K562 (cell line): ENCODE data around the gene CAB39. TPM values are rescaled to one million over a fixed set of nuclear protein-coding genes. Genes with fewer than 3 reads are reported as not detected.

ENCODE experiments used
- EHMT2 ChIP-seq: fragments of 450-650 bp; IDR thresholded peaks from 2 replicates; pipeline ENCODE4 v1.6.1; 2018; ENCODE audit warnings: antibody characterized with exemption
- MCM7 ChIP-seq, 2 experiments: fragments of 450-650 bp; IDR thresholded peaks; 2 replicates each; pipeline ENCODE4 v1.6.1; 2016 to 2018
- NFYB ChIP-seq: IDR thresholded peaks from 2 replicates; pipeline ENCODE4 v1.6.1; 2011; ENCODE audit warnings: mild to moderate bottlenecking, moderate library complexity; ENCODE audit not compliant: insufficient read length; ENCODE audit errors: extremely low read depth
- NONO ChIP-seq, 2 experiments: fragments of 200-400 bp in 1 of 2; fragments of 450-650 bp in 1 of 2; formaldehyde crosslinking in 1 of 2; IDR thresholded peaks; 2 replicates each; pipeline ENCODE4 v1.6.1; 2017; ENCODE audit warnings: low read depth in 2 of 2, mild to moderate bottlenecking in 2 of 2, moderate library complexity in 2 of 2, low read length in 1 of 2
- POLR2AphosphoS5 ChIP-seq: IDR thresholded peaks from 2 replicates; pipeline ENCODE4 v1.6.1; 2011; ENCODE audit warnings: mild to moderate bottlenecking, low read depth, low read length, moderate library complexity; ENCODE audit not compliant: control insufficient read depth, insufficient read depth
- PRPF4 ChIP-seq: fragments of 200-400 bp; formaldehyde crosslinking; IDR thresholded peaks from one replicate; pipeline ENCODE4 v1.6.1; 2017; ENCODE audit warnings: low read length, low read depth, mild to moderate bottlenecking; ENCODE audit not compliant: insufficient read depth, poor library complexity, severe bottlenecking
- RBFOX2 ChIP-seq: fragments of 200-400 bp; formaldehyde crosslinking; IDR thresholded peaks from 2 replicates; pipeline ENCODE4 v1.6.1; 2017; ENCODE audit warnings: low read depth, mild to moderate bottlenecking, low read length, moderate library complexity
- SIX5 ChIP-seq, 2 experiments: IDR thresholded peaks; 2 replicates each; pipeline ENCODE4 v1.6.1; 2011; ENCODE audit warnings: low read length in 2 of 2, borderline replicate concordance in 1 of 2, low read depth in 1 of 2, mild to moderate bottlenecking in 1 of 2, moderate library complexity in 1 of 2; ENCODE audit not compliant: insufficient read depth in 1 of 2
- SRF ChIP-seq, 2 experiments: fragments of 250-450, 450-650 bp in 1 of 2; sonication (Bioruptor Pico) in 1 of 2; sonication (generic) in 1 of 2; formaldehyde crosslinking; IDR thresholded peaks; 2 replicates each; pipeline versions ENCODE4 v1.5.0 to v1.5.1; 2020 to 2022; ENCODE audit warnings: mild to moderate bottlenecking in 1 of 2, missing genetic modification reagents in 1 of 2
- TEAD4 ChIP-seq, 2 experiments: sonication (generic) in 1 of 2; formaldehyde crosslinking in 1 of 2; IDR thresholded peaks; 2 replicates each; pipeline versions ENCODE4 v1.6.1 to v1.8.0; 2012 to 2022; ENCODE audit warnings: borderline replicate concordance in 1 of 2, inconsistent platforms in 1 of 2, low read length in 1 of 2, mild to moderate bottlenecking in 1 of 2, missing genetic modification reagents in 1 of 2
- ZNF124 ChIP-seq: sonication (generic); formaldehyde crosslinking; IDR thresholded peaks from 2 replicates; pipeline ENCODE4 v1.8.1; 2022; ENCODE audit warnings: missing genetic modification reagents
- polyA plus RNA-seq, 8 experiments: library from polyadenylated mRNA; depleted of rRNA in 4 of 8; stranded (reverse) in 5 of 8; unstranded in 3 of 8; fragments of >200 nt; fragmentation: Nextera tagmentation in 2 of 8; fragmentation: Illumina TruSeq in 1 of 8; extraction: Ambion mirVana in 2 of 8; extraction: Trizol in 1 of 8; gene quantifications; 2 replicates each; pipeline versions ENCODE4 v1.2.1 to v1.2.3, GENCODE V29; 2011 to 2014; ENCODE audit warnings: inconsistent platforms in 1 of 8, missing spikeins in 1 of 8
- total RNA-seq, 7 experiments: library from RNA; depleted of rRNA in 6 of 7; stranded (reverse); fragments of >200 nt in 6 of 7; fragmentation: Illumina TruSeq in 2 of 7; extraction: Trizol in 2 of 7; gene quantifications; 2 replicates each; pipeline versions ENCODE4 v1.2.1 to v1.2.3, GENCODE V29; 2011 to 2021; ENCODE audit warnings: low replicate concordance in 1 of 7
- TF ChIP-seq, protein P1 (sequence below), 3 experiments: fragments of 200-800 bp in 1 of 3; sonication (Bioruptor generic) in 1 of 3; sonication (generic) in 1 of 3; formaldehyde crosslinking in 1 of 3; IDR thresholded peaks; 2 replicates each; pipeline versions ENCODE4 v1.6.1 to v1.8.0; 2016 to 2022; ENCODE audit warnings: mild to moderate bottlenecking in 2 of 3, missing compliant biosample characterization in 2 of 3, missing genetic modification characterization in 2 of 3, missing genetic modification reagents in 1 of 3
- TF ChIP-seq, protein P2 (sequence below): fragments of 450-650 bp; IDR thresholded peaks from 2 replicates; pipeline ENCODE4 v1.6.1; 2017; ENCODE audit warnings: antibody characterized with exemption
- TF ChIP-seq, protein P3 (sequence below): sonication (generic); formaldehyde crosslinking; IDR thresholded peaks from 2 replicates; pipeline ENCODE4 v1.9.0; 2022; ENCODE audit warnings: mild to moderate bottlenecking, missing genetic modification reagents
- TF ChIP-seq, protein P4 (sequence below): sonication (generic); formaldehyde crosslinking; IDR thresholded peaks from 2 replicates; pipeline ENCODE4 v1.8.0; 2022; ENCODE audit warnings: mild to moderate bottlenecking, missing genetic modification reagents
- TF ChIP-seq, protein P5 (sequence below), 2 experiments: fragments of 200-800 bp in 1 of 2; sonication (Bioruptor generic) in 1 of 2; sonication (generic) in 1 of 2; formaldehyde crosslinking in 1 of 2; IDR thresholded peaks in 1 of 2; conservative IDR thresholded peaks in 1 of 2; 2 replicates each; pipeline versions ENCODE4 v1.5.0 to v1.6.1; 2016 to 2020; ENCODE audit warnings: missing compliant biosample characterization in 1 of 2, missing genetic modification characterization in 1 of 2, missing genetic modification reagents in 1 of 2

The CAB39 gene
- total and polyA plus RNA-seq, 9 of the 15 experiments (the other 6 are each of a cell fraction or from before 2014, with no cell fraction given) = 27.2 to 94.4 (median 70.1) TPM

DNA sequence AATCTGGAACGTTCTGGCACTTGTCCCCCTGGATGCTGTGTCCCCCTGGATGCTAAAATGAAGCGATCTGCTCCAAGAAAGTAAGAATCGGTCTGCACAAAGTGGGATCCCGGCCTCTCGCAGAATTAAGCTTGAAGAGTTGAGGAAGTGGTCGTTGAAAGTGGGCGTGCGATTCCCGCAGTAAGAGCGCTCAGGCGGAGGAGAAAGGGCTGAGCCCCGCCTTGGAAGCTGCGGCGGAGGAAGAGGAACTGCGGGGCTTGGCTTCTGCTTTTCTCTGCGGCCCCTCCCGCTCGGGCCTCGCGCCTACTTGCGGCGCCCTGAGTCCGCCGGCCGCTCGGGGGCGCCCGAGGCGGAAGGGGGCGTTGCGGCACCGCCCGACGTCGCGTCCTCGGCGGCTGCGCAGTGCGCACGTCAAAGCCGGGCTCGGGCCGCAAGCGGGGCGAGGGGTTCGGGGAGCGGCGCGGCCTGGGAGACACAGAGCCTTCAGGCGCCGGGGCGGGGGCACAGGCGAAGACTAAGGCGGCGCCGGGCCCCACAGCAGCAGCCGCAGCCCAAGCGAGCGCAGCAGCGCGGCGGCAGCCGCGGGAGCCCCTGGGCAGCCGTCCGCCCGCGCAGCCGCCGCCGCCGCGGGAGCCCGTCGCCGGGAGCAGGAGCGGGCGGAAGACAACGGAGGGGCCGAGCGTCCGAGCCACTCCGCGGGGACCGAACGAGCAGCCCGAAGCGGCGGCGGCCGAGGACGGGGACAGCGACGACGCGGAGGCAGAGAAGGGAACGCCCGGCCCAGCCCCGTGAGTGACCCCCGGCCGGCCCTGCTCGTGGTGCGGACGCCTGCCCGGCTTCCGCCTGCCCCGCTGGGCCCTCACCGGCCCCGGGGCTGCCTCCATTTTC, at the start of gene CAB39 (continued):
- TF ChIP-seq RBFOX2 = peak; percentile 78
- TF ChIP-seq MCM7 (IDR thresholded peaks at IDR 0.05) = no peak
- no peak for TF ChIP-seq SRF (CRISPR knock-in tag; IDR thresholded peaks at IDR 0.05)
- TF ChIP-seq, protein P1, sequence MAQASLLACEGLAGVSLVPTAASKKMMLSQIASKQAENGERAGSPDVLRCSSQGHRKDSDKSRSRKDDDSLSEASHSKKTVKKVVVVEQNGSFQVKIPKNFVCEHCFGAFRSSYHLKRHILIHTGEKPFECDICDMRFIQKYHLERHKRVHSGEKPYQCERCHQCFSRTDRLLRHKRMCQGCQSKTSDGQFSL (CRISPR knock-in tag; IDR thresholded peaks at IDR 0.05) = no peak
- TF ChIP-seq, protein P1 (tag; IDR thresholded peaks at IDR 0.05) = no peak
- TF ChIP-seq PRPF4 = no peak
- TF ChIP-seq, protein P2, sequence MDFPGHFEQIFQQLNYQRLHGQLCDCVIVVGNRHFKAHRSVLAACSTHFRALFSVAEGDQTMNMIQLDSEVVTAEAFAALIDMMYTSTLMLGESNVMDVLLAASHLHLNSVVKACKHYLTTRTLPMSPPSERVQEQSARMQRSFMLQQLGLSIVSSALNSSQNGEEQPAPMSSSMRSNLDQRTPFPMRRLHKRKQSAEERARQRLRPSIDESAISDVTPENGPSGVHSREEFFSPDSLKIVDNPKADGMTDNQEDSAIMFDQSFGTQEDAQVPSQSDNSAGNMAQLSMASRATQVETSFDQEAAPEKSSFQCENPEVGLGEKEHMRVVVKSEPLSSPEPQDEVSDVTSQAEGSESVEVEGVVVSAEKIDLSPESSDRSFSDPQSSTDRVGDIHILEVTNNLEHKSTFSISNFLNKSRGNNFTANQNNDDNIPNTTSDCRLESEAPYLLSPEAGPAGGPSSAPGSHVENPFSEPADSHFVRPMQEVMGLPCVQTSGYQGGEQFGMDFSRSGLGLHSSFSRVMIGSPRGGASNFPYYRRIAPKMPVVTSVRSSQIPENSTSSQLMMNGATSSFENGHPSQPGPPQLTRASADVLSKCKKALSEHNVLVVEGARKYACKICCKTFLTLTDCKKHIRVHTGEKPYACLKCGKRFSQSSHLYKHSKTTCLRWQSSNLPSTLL = no peak
- no peak for TF ChIP-seq NFYB
- no peak for TF ChIP-seq EHMT2
- TF ChIP-seq POLR2AphosphoS5 = peak; percentile 73; the same call in 1 of the 2 replicates
- TF ChIP-seq TEAD4 (IDR thresholded peaks at IDR 0.05; ENCODE audit: low read length) = peak; percentile 6; the same call in 1 of the 2 replicates
- TF ChIP-seq TEAD4 (CRISPR knock-in tag; IDR thresholded peaks at IDR 0.05; ENCODE audit: borderline replicate concordance) = no peak
- TF ChIP-seq, protein P3, sequence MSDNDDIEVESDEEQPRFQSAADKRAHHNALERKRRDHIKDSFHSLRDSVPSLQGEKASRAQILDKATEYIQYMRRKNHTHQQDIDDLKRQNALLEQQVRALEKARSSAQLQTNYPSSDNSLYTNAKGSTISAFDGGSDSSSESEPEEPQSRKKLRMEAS (CRISPR knock-in tag) = no peak
- no peak for TF ChIP-seq ZNF124 (CRISPR knock-in tag)
- TF ChIP-seq SIX5 (IDR thresholded peaks at IDR 0.05; ENCODE audit: borderline replicate concordance in 1 of 2, insufficient read depth in 1 of 2, low read depth in 1 of 2, low read length in 2 of 2) = no peak
- TF ChIP-seq, protein P4, sequence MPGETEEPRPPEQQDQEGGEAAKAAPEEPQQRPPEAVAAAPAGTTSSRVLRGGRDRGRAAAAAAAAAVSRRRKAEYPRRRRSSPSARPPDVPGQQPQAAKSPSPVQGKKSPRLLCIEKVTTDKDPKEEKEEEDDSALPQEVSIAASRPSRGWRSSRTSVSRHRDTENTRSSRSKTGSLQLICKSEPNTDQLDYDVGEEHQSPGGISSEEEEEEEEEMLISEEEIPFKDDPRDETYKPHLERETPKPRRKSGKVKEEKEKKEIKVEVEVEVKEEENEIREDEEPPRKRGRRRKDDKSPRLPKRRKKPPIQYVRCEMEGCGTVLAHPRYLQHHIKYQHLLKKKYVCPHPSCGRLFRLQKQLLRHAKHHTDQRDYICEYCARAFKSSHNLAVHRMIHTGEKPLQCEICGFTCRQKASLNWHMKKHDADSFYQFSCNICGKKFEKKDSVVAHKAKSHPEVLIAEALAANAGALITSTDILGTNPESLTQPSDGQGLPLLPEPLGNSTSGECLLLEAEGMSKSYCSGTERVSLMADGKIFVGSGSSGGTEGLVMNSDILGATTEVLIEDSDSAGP (CRISPR knock-in tag) = no peak
- TF ChIP-seq, protein P5, sequence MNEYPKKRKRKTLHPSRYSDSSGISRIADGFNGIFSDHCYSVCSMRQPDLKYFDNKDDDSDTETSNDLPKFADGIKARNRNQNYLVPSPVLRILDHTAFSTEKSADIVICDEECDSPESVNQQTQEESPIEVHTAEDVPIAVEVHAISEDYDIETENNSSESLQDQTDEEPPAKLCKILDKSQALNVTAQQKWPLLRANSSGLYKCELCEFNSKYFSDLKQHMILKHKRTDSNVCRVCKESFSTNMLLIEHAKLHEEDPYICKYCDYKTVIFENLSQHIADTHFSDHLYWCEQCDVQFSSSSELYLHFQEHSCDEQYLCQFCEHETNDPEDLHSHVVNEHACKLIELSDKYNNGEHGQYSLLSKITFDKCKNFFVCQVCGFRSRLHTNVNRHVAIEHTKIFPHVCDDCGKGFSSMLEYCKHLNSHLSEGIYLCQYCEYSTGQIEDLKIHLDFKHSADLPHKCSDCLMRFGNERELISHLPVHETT (CRISPR knock-in tag; conservative IDR thresholded peaks at IDR 0.05 in 1 of 2, IDR thresholded peaks at IDR 0.05 in 1 of 2) = no peak
- TF ChIP-seq NONO (IDR thresholded peaks at IDR 0.05; ENCODE audit: low read depth in 2 of 2, low read length in 1 of 2) = 0 out of 4 replicates have a peak, but pooled peaks of 1 of the 2 experiments have one; percentile 38
